Activated T-cell treated with anti-CD3 and anti-CD28 coated beads, Interleukin-2, amount 50 U/mL, for 72 hours (primary cell): ENCODE data around the gene FTH1. TPM values are rescaled to one million over a fixed set of nuclear protein-coding genes. Genes with fewer than 3 reads are reported as not detected.
"Not testable (repeated sequence)": the region's sequence is repeated elsewhere in the genome, so short reads cannot be mapped to it uniquely, and the experiment has no call there.

ENCODE experiments used
- ATAC-seq, 2 donors: fragments of 150-1000 bp; cut with Tn5 transposase; replicated peaks in 1 of 2; 2 replicates each; pipeline ENCODE4 v1.10.0; 2021; ENCODE audit warnings: moderate library complexity in 2 of 2, mild to moderate bottlenecking in 1 of 2
- DNase-seq, 2 donors: peaks; one replicate each; pipeline ENCODE4 v3.0.0; 2021 to 2022; ENCODE audit warnings: mixed read lengths in 1 of 2
- H3K27ac Mint-ChIP-seq: one replicate; pipeline ENCODE4 v1.8.0; 2022; ENCODE audit warnings: mild to moderate bottlenecking, moderate library complexity, mixed read lengths
- H3K27me3 Mint-ChIP-seq: one replicate; pipeline ENCODE4 v1.8.0; 2022; ENCODE audit warnings: low read depth, mixed read lengths
- H3K36me3 Mint-ChIP-seq, 2 donors: one replicate each; pipeline ENCODE4 v1.8.0; 2022; ENCODE audit warnings: mixed read lengths in 2 of 2, mild to moderate bottlenecking in 1 of 2; ENCODE audit not compliant: insufficient read depth in 2 of 2
- H3K4me1 Mint-ChIP-seq: one replicate; pipeline ENCODE4 v1.8.0; 2022; ENCODE audit warnings: low read depth, mixed read lengths
- H3K4me3 Mint-ChIP-seq, 2 donors: one replicate each; pipeline ENCODE4 v1.8.0; 2022; ENCODE audit warnings: mild to moderate bottlenecking in 2 of 2, mixed read lengths in 2 of 2, moderate library complexity in 2 of 2
- H3K9me3 Mint-ChIP-seq, 2 donors: one replicate each; pipeline ENCODE4 v1.8.0; 2022; ENCODE audit warnings: mixed read lengths in 2 of 2
- total RNA-seq, 2 donors: library from RNA; stranded (reverse); gene quantifications; one replicate each; pipeline ENCODE4 v1.2.3, GENCODE V29; 2022

The FTH1 gene
- total RNA-seq, 2 donors from 2014 or later: 1,135 to 1,244 TPM

- no peak for ATAC-seq
- DNase-seq: no peak
- H3K9me3 Mint-ChIP-seq: no peaks in the 10 kb centered on the region
- no peak overlapping the region for H3K27ac Mint-ChIP-seq
- H3K27me3 Mint-ChIP-seq: no peaks in the 10 kb centered on the region
- peak overlapping the region; percentile 54 to 66 for H3K4me3 Mint-ChIP-seq
- H3K36me3 Mint-ChIP-seq: no peaks in the 10 kb centered on the region
- peaks cover 18% of the 10 kb centered on the region for H3K4me1 Mint-ChIP-seq
These were observed 11.0 kb downstream of the FTH1 start for GRCh38 chr11:61956191-61957020.

GRCh38 chr11:61955422-61956135, 11.9 kb downstream of the FTH1 start:
- Mint-ChIP-seq H3K4me1 (peaks cover 19% of the 10 kb centered on the region), H3K9me3 (no peaks in the 10 kb centered on the region), H3K36me3 (no peaks in the 10 kb centered on the region), H3K27ac (no peak overlapping the region), H3K27me3 (no peaks in the 10 kb centered on the region), H3K4me3 (peak overlapping the region; percentile 54 to 66)
- DNase-seq: peak; percentile 40 to 49
- ATAC-seq: peak; percentile 51 to 60

GRCh38 chr11:61954851-61955421, 12.5 kb downstream of the FTH1 start:
- peak overlapping the region; percentile 41 to 64 for H3K4me3 Mint-ChIP-seq
- H3K27me3 Mint-ChIP-seq: no peaks in the 10 kb centered on the region
- H3K4me1 Mint-ChIP-seq: peaks cover 25% of the 10 kb centered on the region
- no peak overlapping the region for H3K27ac Mint-ChIP-seq
- no peaks in the 10 kb centered on the region for H3K36me3 Mint-ChIP-seq
- DNase-seq (no peak), ATAC-seq (peak; percentile 14 to 50)
- H3K9me3 Mint-ChIP-seq: no peaks in the 10 kb centered on the region

DNA sequence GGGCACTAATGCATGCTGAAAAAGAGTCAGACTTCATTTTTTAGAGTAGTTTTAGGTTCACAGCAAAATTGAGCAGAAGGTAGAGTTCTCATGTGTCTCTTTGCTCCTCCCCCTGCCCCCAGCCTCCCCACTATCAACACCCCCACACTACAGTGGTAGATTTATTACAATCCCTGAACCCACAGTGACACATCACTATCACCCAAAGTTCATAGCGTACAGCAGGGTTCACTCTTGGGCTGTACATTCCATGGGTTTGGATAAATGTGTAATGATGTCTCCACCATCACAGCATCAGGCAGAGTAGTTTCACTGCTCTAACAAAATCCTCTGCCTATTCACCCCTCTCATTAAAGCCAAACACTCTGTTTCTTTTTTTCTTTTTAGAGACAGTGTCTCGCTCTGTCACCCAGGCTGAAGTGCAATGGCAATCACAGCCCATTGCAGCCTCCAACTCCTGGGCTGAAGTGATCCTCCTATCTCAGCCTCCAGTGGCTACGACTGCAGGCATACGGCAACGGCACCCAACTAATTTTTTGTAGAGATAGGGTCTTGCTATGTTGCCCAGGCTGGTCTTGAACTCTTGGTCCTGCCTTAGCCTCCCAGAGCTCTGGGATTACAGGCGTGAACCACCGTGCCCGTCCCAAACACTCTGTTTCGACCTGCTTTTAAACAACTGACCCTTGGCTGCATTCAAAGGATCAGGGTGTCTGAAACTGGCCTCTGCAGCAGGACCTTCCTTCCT, 13.2 kb downstream of the FTH1 start:
- H3K9me3 Mint-ChIP-seq: no peaks in the 10 kb centered on the region
- no peaks in the 10 kb centered on the region for H3K36me3 Mint-ChIP-seq
- H3K27ac Mint-ChIP-seq: no peak overlapping the region
- H3K4me3 Mint-ChIP-seq: no peak overlapping the region
- ATAC-seq (no peak), DNase-seq (no peak)
- peaks cover 29% of the 10 kb centered on the region for H3K4me1 Mint-ChIP-seq
- no peaks in the 10 kb centered on the region for H3K27me3 Mint-ChIP-seq

DNA sequence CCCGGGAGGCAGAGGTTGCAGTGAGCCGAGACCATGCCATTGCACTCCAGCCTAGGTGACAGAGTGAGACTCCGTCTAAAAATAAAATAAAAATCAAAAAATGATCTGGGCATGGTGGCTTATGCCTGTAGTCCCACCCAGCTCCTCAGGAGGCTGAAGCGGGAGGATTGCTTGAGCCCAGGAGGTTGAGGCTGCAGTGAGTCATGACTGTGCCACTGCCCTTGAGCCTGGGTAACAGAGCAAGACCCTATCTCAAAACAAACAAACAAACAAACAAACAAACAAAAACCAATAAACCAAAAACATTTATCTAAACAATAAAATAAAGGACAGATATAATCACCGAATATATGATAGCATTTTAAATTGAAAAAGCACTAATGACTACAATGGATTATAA, 13.8 kb downstream of the FTH1 start:
- H3K27ac Mint-ChIP-seq, H3K4me3 Mint-ChIP-seq, H3K9me3 Mint-ChIP-seq, H3K36me3 Mint-ChIP-seq, H3K27me3 Mint-ChIP-seq, DNase-seq, ATAC-seq: not testable (repeated sequence)
- H3K4me1 Mint-ChIP-seq: peaks cover 24% of the 10 kb centered on the region

- ATAC-seq (no peak), DNase-seq (no peak)
- Mint-ChIP-seq H3K4me1 (peaks cover 23% of the 10 kb centered on the region), H3K27me3 (no peaks in the 10 kb centered on the region), H3K4me3 (no peak overlapping the region), H3K27ac (no peak overlapping the region), H3K9me3 (no peaks in the 10 kb centered on the region), H3K36me3 (no peaks in the 10 kb centered on the region)
These were observed 14.6 kb downstream of the FTH1 start for GRCh38 chr11:61952882-61953281.

GRCh38 chr11:61951484-61952135, 15.8 kb downstream of the FTH1 start:
- H3K27me3 Mint-ChIP-seq: no peaks in the 10 kb centered on the region
- no peaks in the 10 kb centered on the region for H3K36me3 Mint-ChIP-seq
- no peak overlapping the region for H3K27ac Mint-ChIP-seq
- H3K4me1 Mint-ChIP-seq: peaks cover 28% of the 10 kb centered on the region
- ATAC-seq (no peak), DNase-seq (no peak)
- H3K4me3 Mint-ChIP-seq: no peak overlapping the region
- H3K9me3 Mint-ChIP-seq: no peaks in the 10 kb centered on the region

GRCh38 chr11:61950035-61950547, 17.3 kb downstream of the FTH1 start, which contains the start of gene BEST1:
Gene BEST1, plus strand, starts transcription at chr11:61950351. Its CDS starts 1,456 bp downstream, at chr11:61951807.
- no peak for DNase-seq
- ATAC-seq: no peak
- Mint-ChIP-seq H3K27me3 (peaks cover under 1% of the 10 kb centered on the region), H3K4me3 (peak within 1 kb of the TSS; percentile 51 to 63), H3K27ac (peak within 1 kb of the TSS; percentile 87), H3K36me3 (no peaks in the 10 kb centered on the region), H3K9me3 (no peaks in the 10 kb centered on the region), H3K4me1 (peaks cover 21% of the 10 kb centered on the region)

DNA sequence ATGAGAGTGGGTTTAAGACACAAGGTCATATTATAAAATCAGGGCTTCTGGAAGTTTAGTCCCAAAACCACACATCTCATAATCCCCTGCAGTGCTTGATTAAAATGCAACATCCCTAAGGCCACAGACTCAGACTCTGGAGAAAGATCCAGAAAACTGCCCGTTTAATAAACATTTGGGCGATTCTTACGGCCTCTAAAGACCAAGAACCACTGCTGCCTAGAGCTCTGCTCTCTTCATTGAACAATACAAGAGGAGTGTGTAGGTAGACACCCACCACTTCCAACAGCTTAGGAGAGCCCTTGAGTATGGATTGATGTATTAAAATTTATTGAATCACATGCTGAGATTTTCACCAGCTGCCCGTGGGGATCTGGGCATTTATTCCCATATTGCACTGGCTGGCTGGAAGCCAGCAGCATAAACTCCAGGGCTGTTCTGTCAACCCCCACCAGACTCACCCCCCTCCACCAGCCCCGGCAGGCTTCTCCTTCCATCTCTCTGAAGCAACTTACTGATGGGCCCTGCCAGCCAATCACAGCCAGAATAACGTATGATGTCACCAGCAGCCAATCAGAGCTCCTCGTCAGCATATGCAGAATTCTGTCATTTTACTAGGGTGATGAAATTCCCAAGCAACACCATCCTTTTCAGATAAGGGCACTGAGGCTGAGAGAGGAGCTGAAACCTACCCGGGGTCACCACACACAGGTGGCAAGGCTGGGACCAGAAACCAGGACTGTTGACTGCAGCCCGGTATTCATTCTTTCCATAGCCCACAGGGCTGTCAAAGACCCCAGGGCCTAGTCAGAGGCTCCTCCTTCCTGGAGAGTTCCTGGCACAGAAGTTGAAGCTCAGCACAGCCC, 18.0 kb downstream of the FTH1 start:
- DNase-seq: peak; percentile 61 to 68
- H3K4me1 Mint-ChIP-seq: peaks cover 21% of the 10 kb centered on the region
- no peaks in the 10 kb centered on the region for H3K9me3 Mint-ChIP-seq
- no peaks in the 10 kb centered on the region for H3K36me3 Mint-ChIP-seq
- peak overlapping the region; percentile 87 for H3K27ac Mint-ChIP-seq
- H3K4me3 Mint-ChIP-seq: peak overlapping the region; percentile 51 to 63
- peaks cover 7% of the 10 kb centered on the region for H3K27me3 Mint-ChIP-seq
- peak; percentile 87 for ATAC-seq

- DNase-seq (no peak), ATAC-seq (no peak)
- no peak overlapping the region for H3K4me3 Mint-ChIP-seq
- peaks cover 13% of the 10 kb centered on the region for H3K27me3 Mint-ChIP-seq
- no peaks in the 10 kb centered on the region for H3K9me3 Mint-ChIP-seq
- H3K36me3 Mint-ChIP-seq: no peaks in the 10 kb centered on the region
- H3K27ac Mint-ChIP-seq: no peak overlapping the region
- peaks cover 21% of the 10 kb centered on the region for H3K4me1 Mint-ChIP-seq
These were observed 18.9 kb downstream of the FTH1 start for GRCh38 chr11:61948505-61948904.

DNA sequence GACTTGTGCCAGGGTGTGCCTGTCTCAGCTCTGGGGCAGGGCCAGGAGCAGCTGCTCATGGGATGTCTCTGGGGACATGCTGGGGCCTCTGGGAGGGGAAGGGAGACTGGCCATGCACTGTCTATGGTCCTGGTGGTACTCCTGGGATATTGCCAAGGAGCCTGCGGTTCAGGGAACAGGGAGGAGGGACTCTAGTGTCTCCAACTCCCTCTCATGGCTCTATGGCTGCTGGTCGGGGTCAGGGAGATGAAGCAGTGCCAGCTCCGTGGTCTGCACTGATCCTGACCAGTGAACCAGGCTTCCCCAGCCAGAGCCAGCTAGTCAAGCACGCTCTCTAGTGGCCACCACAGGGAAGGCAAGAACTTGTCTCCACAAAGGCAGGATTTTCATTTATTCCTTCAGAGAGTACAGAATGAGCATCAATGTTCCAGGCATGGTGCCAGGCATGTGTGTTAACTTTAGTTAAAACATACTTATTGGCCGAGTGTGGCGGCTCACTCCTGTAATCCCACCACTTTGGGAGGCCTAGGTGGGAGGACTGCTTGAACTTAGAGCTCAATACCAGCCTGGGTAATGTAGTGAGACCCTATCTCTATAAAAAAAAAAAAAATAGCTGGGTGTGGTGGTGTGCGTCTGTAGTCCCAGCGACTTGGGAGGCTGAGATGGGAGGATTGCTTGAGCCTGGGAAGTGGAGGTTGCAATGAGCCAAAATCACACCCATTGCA, 19.8 kb downstream of the FTH1 start:
- Mint-ChIP-seq H3K4me3 (no peak overlapping the region), H3K27ac (no peak overlapping the region), H3K36me3 (no peaks in the 10 kb centered on the region), H3K4me1 (peaks cover 21% of the 10 kb centered on the region), H3K9me3 (no peaks in the 10 kb centered on the region), H3K27me3 (peaks cover 13% of the 10 kb centered on the region)
- DNase-seq (peak; percentile 75 to 76), ATAC-seq (peak; percentile 45 to 52)
